Coronary artery (tissue), 2 donors: Measurements from ENCODE around the gene OLA1.

Experiments used
- DNase-seq: peaks from one replicate; pipeline ENCODE4 v3.0.0-alpha.2; 2017; ENCODE audit warnings: low spot score
- H3K27ac ChIP-seq, 2 donors: fragments of 200-600 bp; sonication (generic); one replicate each; pipeline ENCODE4 v1.5.1; 2016 to 2019
- H3K4me3 ChIP-seq: fragments of 200-600 bp; sonication (generic); 2 replicates; pipeline ENCODE4 v1.5.1; 2016; ENCODE audit warnings: mild to moderate bottlenecking, moderate library complexity
- CTCF ChIP-seq: fragments of 200-600 bp; sonication (generic); IDR thresholded peaks from one replicate; pipeline ENCODE4 v1.5.1; 2019; ENCODE audit warnings: antibody characterized with exemption

Gene OLA1

DNA sequence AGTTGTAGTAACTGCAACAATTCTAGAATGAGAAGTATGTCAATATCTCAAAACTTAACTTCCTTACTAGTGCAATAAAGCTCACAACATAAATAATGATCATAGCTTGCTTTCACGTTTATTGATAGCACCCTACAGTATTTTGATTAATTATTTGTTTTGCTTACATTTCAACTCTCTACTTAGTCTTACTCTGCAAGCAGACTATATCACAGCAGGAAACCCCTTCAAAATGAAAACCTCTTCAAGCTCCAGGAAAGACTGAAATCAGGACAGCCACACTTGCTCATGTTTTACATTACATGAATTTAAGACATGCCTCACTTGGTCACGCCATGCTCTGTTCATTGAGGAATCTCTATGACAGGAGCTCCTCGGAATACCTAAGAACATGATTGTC, 3.3 kb downstream of the OLA1 start:
- no peak for TF ChIP-seq CTCF
- H3K27ac ChIP-seq: no peak overlapping the region

DNA sequence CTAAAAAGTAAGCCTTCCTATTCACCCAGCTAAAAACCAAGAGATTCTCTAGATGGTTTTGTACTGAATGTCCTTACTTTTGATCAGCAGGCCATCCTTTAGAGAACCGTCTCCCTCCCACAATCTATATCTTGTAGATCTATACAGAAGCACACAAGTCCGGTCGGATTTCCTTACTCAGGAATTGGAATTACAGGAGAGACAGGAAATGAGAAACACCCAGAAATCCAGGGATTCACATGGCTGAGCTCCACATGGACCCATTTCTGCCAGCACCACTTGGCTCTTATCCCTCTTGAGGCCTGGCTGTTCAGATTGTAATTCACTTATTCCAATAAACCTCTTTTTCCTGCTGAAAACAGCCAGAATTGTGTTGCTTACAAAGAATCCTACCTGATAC, 4.5 kb downstream of the OLA1 start:
- no peak for TF ChIP-seq CTCF
- no peak for DNase-seq
- H3K4me3 ChIP-seq: no peak overlapping the region
- no peak overlapping the region for H3K27ac ChIP-seq

More for the DNA sequence above, 3.3 kb downstream of the OLA1 start:
- no peak for DNase-seq
- H3K4me3 ChIP-seq: no peak overlapping the region

GRCh38 chr2:174240097-174240496, 8.2 kb downstream of the OLA1 start:
- no peak for TF ChIP-seq CTCF
- DNase-seq: no peak
- H3K27ac ChIP-seq: no peak overlapping the region
- no peak overlapping the region for H3K4me3 ChIP-seq

DNA sequence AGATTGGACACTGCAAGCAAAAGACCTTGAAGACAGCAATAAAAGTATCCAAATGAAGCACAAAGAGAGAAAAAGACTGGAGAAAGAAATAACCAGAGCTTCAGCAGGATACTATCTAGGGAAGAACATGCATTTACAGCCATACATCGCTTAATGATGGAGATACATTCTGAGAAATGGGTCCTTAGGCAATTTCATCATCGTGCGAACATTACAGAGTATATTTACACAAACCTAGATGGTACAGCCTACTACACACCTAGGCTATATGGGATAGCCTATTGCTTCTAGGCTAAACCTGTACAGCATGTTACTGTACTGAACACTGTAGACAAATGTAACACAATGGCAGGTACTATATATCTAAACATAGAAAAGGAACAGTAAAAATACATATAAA, 11.9 kb downstream of the OLA1 start:
- DNase-seq: no peak
- Histone ChIP-seq H3K27ac (no peak overlapping the region), H3K4me3 (no peak overlapping the region)
- no peak for TF ChIP-seq CTCF

DNA sequence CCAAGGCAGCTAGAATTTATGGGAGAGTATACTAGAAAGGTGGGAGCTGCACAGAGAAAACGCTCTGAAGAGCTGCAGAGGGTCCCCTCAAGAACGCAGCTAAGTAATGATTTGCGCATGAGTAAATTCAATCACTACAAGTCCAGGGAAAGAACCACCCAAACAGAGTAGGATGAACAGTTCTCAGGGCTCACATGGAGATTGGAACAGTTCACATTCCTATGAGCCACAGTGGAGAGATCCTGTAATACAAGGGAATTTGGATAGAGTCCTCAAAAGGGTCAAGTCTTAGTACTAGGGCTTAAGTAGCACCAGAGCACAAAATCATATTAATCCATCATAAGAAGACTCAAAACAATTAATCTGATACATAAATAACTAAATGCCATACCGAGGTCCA, 12.7 kb downstream of the OLA1 start:
- H3K4me3 ChIP-seq: no peak overlapping the region
- H3K27ac ChIP-seq: no peak overlapping the region
- DNase-seq: no peak
- no peak for TF ChIP-seq CTCF

DNA sequence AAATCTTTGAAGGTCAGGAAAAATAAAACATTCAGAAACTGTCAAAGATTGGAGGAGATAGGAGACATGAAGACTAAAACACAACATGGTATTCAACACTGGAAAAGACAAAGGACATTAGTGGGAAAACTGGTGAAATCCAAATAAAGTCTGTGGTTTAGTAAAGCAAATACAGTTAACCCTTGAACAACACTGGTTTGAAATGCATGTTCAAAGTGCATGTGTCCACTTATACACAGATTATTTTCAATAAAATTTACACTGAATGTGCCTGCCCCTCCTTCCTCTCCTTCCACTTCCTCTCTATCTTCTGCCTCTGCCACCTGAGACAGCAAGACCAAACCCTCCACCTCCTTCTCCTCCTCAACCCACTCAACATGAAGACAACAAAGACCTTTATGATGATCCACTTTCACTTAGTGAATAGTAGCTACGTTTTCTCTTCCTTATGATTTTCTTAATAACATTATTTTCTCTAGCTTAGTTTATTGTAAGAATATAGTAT, 14.5 kb downstream of the OLA1 start:
- TF ChIP-seq CTCF: no peak
- Histone ChIP-seq H3K4me3 (no peak overlapping the region), H3K27ac (no peak overlapping the region)
- no peak for DNase-seq

DNA sequence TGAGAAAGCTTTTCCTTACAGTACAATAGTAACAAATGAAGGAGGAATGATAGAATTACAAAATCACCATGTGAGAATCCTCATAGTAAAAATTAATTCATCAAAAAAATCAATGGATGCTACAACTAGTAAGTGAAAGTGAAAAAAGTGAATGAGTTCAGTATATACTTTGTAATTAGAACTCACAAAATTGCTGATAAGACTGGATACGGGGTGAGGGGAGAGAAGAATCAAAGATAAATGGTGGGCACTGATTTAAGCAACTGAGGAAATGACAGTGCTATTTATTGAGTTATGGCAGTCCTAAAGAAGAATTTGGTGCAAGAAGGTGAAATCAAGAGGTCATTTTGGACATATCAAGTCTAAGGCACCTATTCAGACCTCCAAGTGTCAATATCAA, 20.6 kb downstream of the OLA1 start:
- H3K4me3 ChIP-seq: no peak overlapping the region
- no peak for TF ChIP-seq CTCF
- no peak overlapping the region for H3K27ac ChIP-seq
- DNase-seq: no peak
